HG03439 (cell line): ENCODE data around the gene NTRK3.

ENCODE experiments used
- ATAC-seq: cut with Tn5 transposase; IDR thresholded peaks from one replicate; pipeline ENCODE4 v1.9.1; 2021; ENCODE audit warnings: mild to moderate bottlenecking, moderate library complexity; ENCODE audit not compliant: unreplicated experiment

The NTRK3 gene

DNA sequence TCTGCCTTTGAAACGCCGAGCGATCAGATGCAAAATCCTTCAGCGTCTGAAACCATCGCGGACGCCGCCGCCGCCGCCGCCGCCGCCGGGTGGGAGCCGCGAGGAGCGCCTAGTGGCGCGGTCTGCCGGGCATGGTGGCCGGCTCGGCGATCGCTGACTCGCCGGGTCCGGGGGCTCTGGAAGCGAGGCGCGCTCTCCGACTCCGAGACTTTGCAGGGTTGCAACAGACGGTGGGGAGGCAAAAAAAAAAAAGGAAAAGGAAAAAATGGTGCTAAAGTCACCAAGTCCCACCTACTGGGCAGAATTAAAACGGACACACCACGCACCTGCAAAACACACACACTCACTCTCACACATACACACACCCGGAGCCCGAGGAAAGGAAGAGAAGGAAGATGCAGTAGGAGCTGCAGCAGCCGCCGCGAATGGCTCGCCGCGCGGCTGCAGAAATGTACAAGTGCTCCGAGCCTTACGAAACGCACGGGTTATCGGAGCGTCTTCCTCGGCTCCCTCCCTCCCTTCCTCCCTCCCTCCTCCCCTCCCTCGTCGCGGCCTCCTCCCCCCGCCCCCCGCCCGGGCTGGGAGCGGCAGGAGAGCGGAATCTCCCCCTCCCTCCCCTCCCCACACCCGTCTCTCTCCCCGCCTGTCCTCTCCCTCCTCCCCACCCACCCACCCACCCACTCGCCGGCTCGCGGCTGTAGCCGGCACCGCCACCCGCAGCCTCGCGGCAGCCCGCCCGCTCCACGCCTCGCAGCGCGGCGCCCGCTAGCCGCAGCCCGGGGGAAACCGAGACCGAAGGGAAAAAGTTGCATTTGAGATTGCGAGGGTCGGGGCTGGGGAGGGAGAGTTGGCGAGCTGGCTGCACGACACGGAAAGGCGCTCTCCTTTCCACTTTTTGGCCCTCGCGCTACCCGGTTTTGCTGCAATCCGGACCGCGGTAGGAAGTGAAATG lies at the start of gene NTRK3:
Gene NTRK3, minus strand, starts transcription at position 461 of the 952 bp plus-strand sequence. CDS start 586 bp downstream, outside the sequence.
- no peak for ATAC-seq

DNA sequence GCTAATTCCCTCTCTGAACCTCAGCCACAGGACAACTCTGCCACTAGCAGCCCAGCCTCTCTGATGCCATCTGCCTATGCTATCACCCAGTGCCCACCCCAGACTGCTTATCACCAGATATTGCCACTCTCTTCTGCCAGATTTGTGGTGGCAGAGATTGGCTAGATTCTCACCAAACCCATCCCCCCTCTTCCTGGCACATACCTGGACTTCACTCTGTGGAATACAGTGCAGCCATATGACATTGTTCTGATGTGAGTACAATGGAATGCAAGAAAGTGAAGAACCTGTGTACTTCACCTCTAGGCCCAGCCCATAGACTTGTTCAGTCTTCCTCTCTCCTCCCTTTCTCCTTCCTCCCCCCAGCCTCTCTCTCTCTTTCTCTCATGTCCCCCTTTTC lies 46.9 kb upstream of the NTRK3 start:
- ATAC-seq, result no peak

DNA sequence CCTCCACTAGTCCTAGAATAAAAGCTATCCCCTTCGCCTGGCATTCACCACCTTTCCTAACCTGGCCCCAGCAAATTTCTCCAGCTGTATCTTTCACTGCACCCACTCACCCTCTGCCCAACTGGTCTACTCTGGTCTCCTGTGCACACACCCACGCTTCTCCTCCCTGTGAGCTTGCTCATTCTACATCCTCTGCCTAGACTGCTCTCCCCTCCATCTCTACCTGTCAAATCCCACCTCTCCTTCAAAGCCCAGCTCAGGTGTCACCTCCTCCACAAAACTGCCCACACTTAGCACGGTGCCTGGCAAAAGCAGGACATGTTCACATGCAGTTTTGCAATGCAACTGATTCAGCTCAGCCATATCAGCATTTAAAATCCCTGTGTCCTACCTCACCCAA lies 45.8 kb upstream of the NTRK3 start:
- ATAC-seq, result no peak

GRCh38 chr15:88301311-88301710 lies 44.8 kb upstream of the NTRK3 start:
- no peak for ATAC-seq

- no peak for ATAC-seq
Measured at GRCh38 chr15:88300861-88301260, 44.3 kb upstream of the NTRK3 start.

DNA sequence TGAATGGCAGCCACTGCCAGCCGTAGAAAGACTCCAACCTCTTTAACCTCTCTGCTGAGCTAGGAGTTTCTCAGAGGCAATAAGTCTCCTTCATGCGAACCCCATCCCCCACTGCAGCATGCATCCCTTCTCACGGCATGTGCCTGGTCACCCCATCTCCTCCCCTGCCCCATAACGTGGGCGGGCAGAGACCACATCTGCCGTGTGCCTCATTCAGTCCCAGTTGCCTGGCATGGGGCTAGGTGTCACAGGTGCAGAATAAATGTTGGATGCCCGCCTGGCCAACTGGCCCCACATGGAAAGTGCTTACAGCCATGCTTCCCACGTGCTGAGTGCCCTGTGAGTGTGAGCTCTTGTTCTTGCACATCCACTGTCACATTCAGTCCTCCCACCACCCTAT lies 43.5 kb upstream of the NTRK3 start:
- no peak for ATAC-seq

- no peak for ATAC-seq
Measured at GRCh38 chr15:88299497-88299896, 43.0 kb upstream of the NTRK3 start.

GRCh38 chr15:88288661-88289060 lies 32.1 kb upstream of the NTRK3 start:
- no peak for ATAC-seq

GRCh38 chr15:88288206-88288605 lies 31.7 kb upstream of the NTRK3 start:
- no peak for ATAC-seq

GRCh38 chr15:88284318-88284998 lies 27.9 kb upstream of the NTRK3 start:
- ATAC-seq, result no peak

DNA sequence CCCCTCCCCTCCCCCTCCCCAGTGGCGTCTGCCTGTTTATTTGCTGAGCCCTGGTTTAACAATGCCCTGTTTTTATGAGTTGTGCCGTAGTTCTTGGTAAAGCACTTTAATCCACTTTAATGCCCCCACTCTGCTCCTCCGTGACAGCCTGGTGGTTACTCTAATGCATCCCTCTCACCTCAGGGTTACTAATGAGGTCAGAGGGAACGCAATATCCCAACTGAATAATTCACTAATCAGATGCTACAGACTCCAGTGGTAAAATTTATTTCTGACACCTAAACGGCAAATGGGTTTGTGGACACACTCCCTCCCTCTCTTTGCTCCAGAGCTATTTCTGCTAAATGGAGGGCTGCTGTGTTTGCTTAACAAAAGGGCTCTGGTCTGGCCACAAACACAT lies 26.1 kb upstream of the NTRK3 start:
- no peak for ATAC-seq

DNA sequence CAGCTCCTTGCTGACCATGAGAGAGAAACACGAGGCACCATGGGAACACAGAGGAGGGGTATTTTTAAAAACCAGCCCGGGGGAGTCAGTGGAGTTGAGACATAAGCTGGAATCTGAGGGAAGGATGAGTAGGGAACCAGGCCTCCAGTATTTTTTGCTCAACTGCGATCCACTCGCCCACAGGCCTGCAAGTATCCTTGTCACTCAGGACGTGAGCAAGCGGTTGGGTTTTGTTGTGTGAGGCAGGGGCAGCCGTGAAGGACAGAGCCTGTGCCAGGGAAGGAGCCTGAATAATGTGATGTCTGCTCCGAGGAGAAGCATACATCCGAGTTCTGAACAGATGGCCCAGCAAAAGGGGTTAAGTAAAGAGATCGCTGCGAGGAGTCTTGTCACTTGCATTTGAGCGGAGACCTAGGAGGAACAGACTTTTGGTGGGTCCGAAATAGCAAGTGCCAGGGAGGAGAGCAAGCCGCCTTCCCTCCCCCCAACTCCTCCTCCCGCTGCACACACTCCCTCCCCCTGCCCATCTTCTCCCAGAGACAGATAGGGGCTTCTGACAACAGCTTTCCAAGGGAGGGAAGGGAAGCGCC lies 20.4 kb upstream of the NTRK3 start:
- no peak for ATAC-seq

- ATAC-seq, result no peak
Measured at GRCh38 chr15:88275804-88276203, 19.3 kb upstream of the NTRK3 start.

DNA sequence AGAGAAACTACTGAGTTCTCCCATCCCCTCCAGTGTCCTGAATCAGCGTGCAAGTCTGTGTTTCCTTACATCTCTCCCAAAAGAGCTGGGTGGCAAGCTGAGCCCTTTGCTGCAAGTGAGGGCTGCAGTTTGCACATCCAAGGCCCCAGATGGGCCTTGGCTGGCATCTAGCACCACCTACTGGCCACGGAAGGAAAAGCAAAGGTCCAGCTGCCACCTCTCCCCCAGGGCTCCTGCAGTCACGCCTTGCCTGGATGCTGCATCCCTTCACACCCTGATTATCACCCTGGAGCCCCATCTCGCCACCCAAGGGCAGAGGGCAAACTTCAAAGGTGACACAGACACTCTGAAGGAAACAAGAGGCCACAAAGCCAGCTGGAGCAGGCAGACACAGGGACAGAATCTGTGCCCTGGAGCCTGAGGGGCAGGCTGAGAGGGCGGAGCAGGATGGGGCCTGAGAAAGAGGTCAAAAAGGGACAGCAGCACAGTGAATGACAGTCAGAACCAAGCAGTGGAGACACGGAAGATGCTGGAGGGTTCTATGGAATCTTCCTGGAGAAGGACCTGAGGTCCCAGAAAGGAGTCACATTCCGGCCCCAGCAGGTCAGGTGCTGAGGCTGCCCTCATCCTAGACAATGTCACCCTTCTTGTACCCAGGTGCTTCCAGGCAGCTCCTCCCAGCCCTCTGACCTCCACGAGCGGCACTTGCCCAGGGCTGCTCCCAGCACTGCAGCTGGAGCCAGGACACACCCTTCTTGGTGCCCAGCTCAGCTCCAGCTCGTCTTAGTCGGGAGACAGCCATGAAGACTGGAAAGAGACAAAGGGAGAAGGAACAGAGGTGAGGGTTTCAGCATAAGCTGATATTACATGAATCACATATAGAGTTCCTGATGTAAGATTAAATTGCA lies 18.3 kb upstream of the NTRK3 start:
- ATAC-seq, result no peak

- ATAC-seq, result no peak
Measured at GRCh38 chr15:88272421-88272820, 15.9 kb upstream of the NTRK3 start.

GRCh38 chr15:88269356-88270062 lies 13.0 kb upstream of the NTRK3 start:
- ATAC-seq, result no peak

DNA sequence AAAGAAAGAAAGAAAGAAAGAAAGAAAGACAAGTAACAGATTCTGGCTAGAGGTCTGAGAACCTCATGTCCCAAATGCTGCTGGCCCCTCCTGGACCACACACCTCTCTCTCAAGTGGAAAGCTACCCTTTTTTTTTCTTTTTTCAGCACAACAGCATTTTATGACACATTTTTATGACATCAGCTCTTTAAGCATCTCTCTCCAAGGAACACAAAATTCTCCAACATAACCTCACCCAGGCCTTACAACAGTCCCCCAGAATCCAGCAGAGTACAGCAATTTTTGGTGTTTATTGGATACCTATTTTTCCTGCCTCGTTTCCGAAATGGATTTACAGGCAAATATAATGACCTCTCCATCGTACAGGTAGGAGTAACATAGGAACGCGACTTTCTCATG lies 11.2 kb upstream of the NTRK3 start:
- ATAC-seq, result no peak

GRCh38 chr15:88266170-88266569 lies 9.6 kb upstream of the NTRK3 start:
- no peak for ATAC-seq

GRCh38 chr15:88264622-88265021 lies 8.1 kb upstream of the NTRK3 start:
- ATAC-seq, result no peak

DNA sequence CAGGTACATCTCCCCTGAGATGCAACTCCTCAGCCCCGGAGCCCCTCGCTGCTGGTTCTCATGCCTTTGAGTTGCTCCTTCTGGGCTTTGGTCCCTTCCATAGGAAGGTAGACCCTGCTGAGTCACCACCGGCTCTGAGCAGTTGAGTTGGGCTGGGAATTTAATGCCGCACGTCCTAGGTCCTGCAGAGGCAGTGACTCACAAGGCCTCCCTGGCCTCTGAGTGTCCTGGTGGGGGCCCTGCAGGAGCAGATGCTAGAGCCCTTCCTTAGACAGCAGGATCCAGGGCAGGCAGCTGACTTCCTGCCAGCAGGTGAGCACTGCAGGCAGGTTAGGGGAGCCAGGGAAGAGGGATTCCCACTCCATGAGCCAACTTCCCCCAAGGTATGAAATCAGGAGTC lies 5.5 kb upstream of the NTRK3 start:
- no peak for ATAC-seq
